Upper lobe of left lung (tissue), 6 donors: ENCODE data around the gene SCAF4. TPM values are rescaled to one million over a fixed set of nuclear protein-coding genes. Genes with fewer than 3 reads are reported as not detected.
"Not testable (repeated sequence)": the region's sequence is repeated elsewhere in the genome, so short reads cannot be mapped to it uniquely, and the experiment has no call there.

Experiments used
- ATAC-seq, 2 donors: fragments of 200-7000 bp; cut with Tn5 transposase; one replicate each; pipeline ENCODE4 v1.9.1; 2022; ENCODE audit warnings: mild to moderate bottlenecking in 2 of 2, moderate library complexity in 2 of 2; ENCODE audit not compliant: low FRiP score in 2 of 2
- DNase-seq, 2 donors: peaks; one replicate each; pipeline ENCODE4 v3.0.0-alpha.2; 2019 to 2020
- H3K27ac ChIP-seq, 4 donors: fragments of 200-600 bp; sonication (generic); one replicate each; pipeline ENCODE4 v1.5.1; 2016 to 2019
- H3K27me3 ChIP-seq, 4 donors: fragments of 200-600 bp; sonication (generic); one replicate each; pipeline ENCODE4 v1.5.1; 2017 to 2019
- H3K36me3 ChIP-seq, 4 donors: fragments of 200-600 bp; sonication (generic); one replicate each; pipeline ENCODE4 v1.5.1; 2016 to 2019
- H3K4me1 ChIP-seq, 4 donors: fragments of 200-600 bp; sonication (generic); one replicate each; pipeline ENCODE4 v1.5.1; 2018 to 2019
- H3K4me3 ChIP-seq, 4 donors: fragments of 200-600 bp; sonication (generic); one replicate each; pipeline ENCODE4 v1.5.1; 2017 to 2019; ENCODE audit warnings: mild to moderate bottlenecking in 2 of 4, moderate library complexity in 1 of 4
- H3K9me3 ChIP-seq, 4 donors: fragments of 200-600 bp; sonication (generic); one replicate each; pipeline ENCODE4 v1.5.1; 2018 to 2019
- EP300 ChIP-seq, 4 donors: sonication (generic); formaldehyde crosslinking; IDR thresholded peaks; one replicate each; pipeline ENCODE4 v1.5.1; 2017; ENCODE audit warnings: antibody characterized with exemption in 4 of 4, control low read depth in 2 of 4
- POLR2A ChIP-seq, 4 donors: fragments of 450-650 bp; IDR thresholded peaks; one replicate each; pipeline ENCODE4 v1.5.1; 2016 to 2017; ENCODE audit warnings: antibody characterized with exemption in 4 of 4, mild to moderate bottlenecking in 2 of 4
- POLR2AphosphoS5 ChIP-seq, 2 donors: sonication (generic); formaldehyde crosslinking; IDR thresholded peaks; one replicate each; pipeline ENCODE4 v1.5.1; 2017; ENCODE audit warnings: antibody characterized with exemption in 2 of 2
- WGBS, 2 donors: methylation state at CpG; one replicate each; pipeline ENCODE4 v1.1.5; 2017 to 2018; 5-methylcytosine and 5-hydroxymethylcytosine counted together
- total RNA-seq, 6 donors: library from RNA; depleted of rRNA in 4 of 6; stranded (reverse); fragments of >200 nt in 4 of 6; gene quantifications; one replicate each; pipeline versions ENCODE4 v1.1.0 to v1.2.1, GENCODE V29; 2016 to 2021
- TF ChIP-seq, protein P1 (sequence below), 6 experiments: fragments of 450-650 bp in 4 of 6; fragments of 200-600 bp in 2 of 6; sonication (generic) in 2 of 6; IDR thresholded peaks; one replicate each; pipeline ENCODE4 v1.5.1; 2016 to 2019; ENCODE audit warnings: antibody characterized with exemption in 6 of 6
- donor health status: DM: no; HTN: no; CAD: no; lungs with moderate emphysema.
- donor health status: DM: no; HTN: yes; CAD: no; lungs with severe emphysema.

Gene SCAF4
- total RNA-seq, 6 donors from 2014 or later, result 21.3 to 36.7 (median 29.4) TPM

- H3K36me3 ChIP-seq, result no peaks in the 10 kb centered on the region
- no peaks in the 10 kb centered on the region for H3K9me3 ChIP-seq
- TF ChIP-seq EP300 (IDR thresholded peaks at IDR 0.05), result no peak
- TF ChIP-seq, protein P1, sequence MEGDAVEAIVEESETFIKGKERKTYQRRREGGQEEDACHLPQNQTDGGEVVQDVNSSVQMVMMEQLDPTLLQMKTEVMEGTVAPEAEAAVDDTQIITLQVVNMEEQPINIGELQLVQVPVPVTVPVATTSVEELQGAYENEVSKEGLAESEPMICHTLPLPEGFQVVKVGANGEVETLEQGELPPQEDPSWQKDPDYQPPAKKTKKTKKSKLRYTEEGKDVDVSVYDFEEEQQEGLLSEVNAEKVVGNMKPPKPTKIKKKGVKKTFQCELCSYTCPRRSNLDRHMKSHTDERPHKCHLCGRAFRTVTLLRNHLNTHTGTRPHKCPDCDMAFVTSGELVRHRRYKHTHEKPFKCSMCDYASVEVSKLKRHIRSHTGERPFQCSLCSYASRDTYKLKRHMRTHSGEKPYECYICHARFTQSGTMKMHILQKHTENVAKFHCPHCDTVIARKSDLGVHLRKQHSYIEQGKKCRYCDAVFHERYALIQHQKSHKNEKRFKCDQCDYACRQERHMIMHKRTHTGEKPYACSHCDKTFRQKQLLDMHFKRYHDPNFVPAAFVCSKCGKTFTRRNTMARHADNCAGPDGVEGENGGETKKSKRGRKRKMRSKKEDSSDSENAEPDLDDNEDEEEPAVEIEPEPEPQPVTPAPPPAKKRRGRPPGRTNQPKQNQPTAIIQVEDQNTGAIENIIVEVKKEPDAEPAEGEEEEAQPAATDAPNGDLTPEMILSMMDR (IDR thresholded peaks at IDR 0.05), result no peak
- no peak for TF ChIP-seq POLR2AphosphoS5 (IDR thresholded peaks at IDR 0.05)
- TF ChIP-seq POLR2A (IDR thresholded peaks at IDR 0.05), result no peak
- H3K27ac ChIP-seq, result no peak overlapping the region
- no peaks in the 10 kb centered on the region for H3K27me3 ChIP-seq
- no peaks in the 10 kb centered on the region for H3K4me1 ChIP-seq
- DNase-seq (no peak), ATAC-seq (no peak)
- WGBS, 2 donors, result 82 to 83% methylated on average over 5 of the region's 5 CpGs
- no peak overlapping the region for H3K4me3 ChIP-seq
Measured at GRCh38 chr21:31741116-31741515, 9.2 kb upstream of the SCAF4 start.

GRCh38 chr21:31737586-31738397 lies 5.9 kb upstream of the SCAF4 start:
- H3K27me3 ChIP-seq, ATAC-seq, H3K27ac ChIP-seq, H3K9me3 ChIP-seq, DNase-seq, H3K36me3 ChIP-seq, H3K4me3 ChIP-seq: not testable (repeated sequence)
- peaks cover 5 to 11% (median 7%) of the 10 kb centered on the region in 4 donors for H3K4me1 ChIP-seq
- 84 to 90% methylated on average over 8 of the region's 8 CpGs for WGBS, 2 donors

GRCh38 chr21:31735511-31735992 lies 3.6 kb upstream of the SCAF4 start:
- Histone ChIP-seq H3K4me1 (peaks cover 10 to 19% (median 11%) of the 10 kb centered on the region in 4 donors), H3K27me3 (no peaks in the 10 kb centered on the region), H3K36me3 (no peaks in the 10 kb centered on the region), H3K9me3 (no peaks in the 10 kb centered on the region), H3K4me3 (no peak overlapping the region), H3K27ac (no peak overlapping the region)
- no peak for ATAC-seq
- TF ChIP-seq, protein P1 (IDR thresholded peaks at IDR 0.05), result no peak
- TF ChIP-seq EP300 (IDR thresholded peaks at IDR 0.05), result no peak
- no peak for TF ChIP-seq POLR2A (IDR thresholded peaks at IDR 0.05)
- no peak for TF ChIP-seq POLR2AphosphoS5 (IDR thresholded peaks at IDR 0.05)
- DNase-seq, result no peak
- 96 to 97% methylated on average over 4 of the region's 4 CpGs for WGBS, 2 donors

- DNase-seq (no peak), ATAC-seq (no peak)
- Histone ChIP-seq H3K4me3 (no peak overlapping the region), H3K27ac (peak overlapping the region in 1 of 4 donors; percentile 96), H3K9me3 (no peaks in the 10 kb centered on the region), H3K4me1 (peaks cover 24 to 38% (median 30%) of the 10 kb centered on the region in 4 donors), H3K27me3 (no peaks in the 10 kb centered on the region), H3K36me3 (no peaks in the 10 kb centered on the region)
- 66 to 69% methylated on average over 6 of the region's 6 CpGs for WGBS, 2 donors
- TF ChIP-seq EP300 (IDR thresholded peaks at IDR 0.05) (no peak), POLR2A (IDR thresholded peaks at IDR 0.05) (no peak), POLR2AphosphoS5 (IDR thresholded peaks at IDR 0.05) (no peak)
- TF ChIP-seq, protein P1 (IDR thresholded peaks at IDR 0.05), result no peak
Measured at GRCh38 chr21:31733551-31734149, 1.7 kb upstream of the SCAF4 start.
